Keratinocyte (primary cell): ENCODE measurements around the gene SDCCAG8. TPM values are rescaled to one million over a fixed set of nuclear protein-coding genes. Genes with fewer than 3 reads are reported as not detected.

Source experiments
- DNase-seq: peaks from one replicate; pipeline ENCODE4 v3.0.0-alpha.2; 2011; ENCODE audit warnings: low read depth, missing footprints, low spot score
- FAIRE-seq: peaks from 2 replicates; lab custom pipeline; 2011; peaks lifted over from hg19 to GRCh38; lab: Jason Lieb, UNC
- H2AFZ ChIP-seq: 2 replicates; pipeline ENCODE4 v1.6.0; 2012; ENCODE audit warnings: low read length, control low read depth, inconsistent platforms; ENCODE audit not compliant: control insufficient read depth
- H3K27ac ChIP-seq: 2 replicates; pipeline ENCODE4 v1.5.1; 2011; ENCODE audit warnings: low read length; ENCODE audit not compliant: control insufficient read depth, insufficient read depth
- H3K27me3 ChIP-seq: 3 replicates; pipeline ENCODE4 v1.6.0; 2011; ENCODE audit warnings: low read length; ENCODE audit not compliant: control insufficient read depth, insufficient read depth; ENCODE audit errors: extremely low read depth
- H3K36me3 ChIP-seq, 2 experiments: 2 replicates in 1 of 2; 3 replicates in 1 of 2; pipeline ENCODE4 v1.5.1; 2011; ENCODE audit warnings: low read length in 2 of 2, mild to moderate bottlenecking in 1 of 2; ENCODE audit not compliant: control insufficient read depth in 2 of 2, insufficient read depth in 2 of 2; ENCODE audit errors: extremely low read depth in 1 of 2
- H3K4me1 ChIP-seq: 3 replicates; pipeline ENCODE4 v1.5.1; 2011; ENCODE audit warnings: low read length; ENCODE audit not compliant: control insufficient read depth, insufficient read depth; ENCODE audit errors: extremely low read depth
- H3K4me2 ChIP-seq: 3 replicates; pipeline ENCODE4 v1.6.0; 2011; ENCODE audit warnings: low read depth, low read length; ENCODE audit not compliant: control insufficient read depth, insufficient read depth; ENCODE audit errors: extremely low read depth
- H3K4me3 ChIP-seq, 3 experiments: fragments of 200-600 bp in 1 of 3; sonication (generic) in 1 of 3; 2 replicates in 2 of 3; 3 replicates in 1 of 3; pipeline ENCODE4 v1.5.1; 2011 to 2016; ENCODE audit warnings: low read length in 3 of 3, mild to moderate bottlenecking in 3 of 3, control low read depth in 2 of 3, inconsistent platforms in 1 of 3, low read depth in 1 of 3, mixed read lengths in 1 of 3, mixed run types in 1 of 3, moderate library complexity in 1 of 3; ENCODE audit not compliant: control insufficient read depth in 2 of 3, insufficient read depth in 2 of 3; ENCODE audit errors: extremely low read depth in 1 of 3
- H3K79me2 ChIP-seq: 2 replicates; pipeline ENCODE4 v1.6.0; 2012; ENCODE audit warnings: low read length; ENCODE audit not compliant: control insufficient read depth, insufficient read depth
- H3K9ac ChIP-seq: 3 replicates; pipeline ENCODE4 v1.6.0; 2011; ENCODE audit warnings: low read length; ENCODE audit not compliant: control insufficient read depth, insufficient read depth; ENCODE audit errors: extremely low read depth
- H3K9me1 ChIP-seq: 3 replicates; pipeline ENCODE4 v1.6.0; 2011; ENCODE audit warnings: low read length; ENCODE audit not compliant: control insufficient read depth, insufficient read depth; ENCODE audit errors: extremely low read depth
- H3K9me3 ChIP-seq: 2 replicates; pipeline ENCODE4 v1.5.1; 2012; ENCODE audit warnings: low read depth, low read length; ENCODE audit not compliant: control insufficient read depth
- H4K20me1 ChIP-seq: 3 replicates; pipeline ENCODE4 v1.6.0; 2011; ENCODE audit warnings: low read length; ENCODE audit not compliant: control insufficient read depth, insufficient read depth; ENCODE audit errors: extremely low read depth
- EZH2 ChIP-seq: IDR thresholded peaks from one replicate; pipeline ENCODE4 v1.6.1; 2012; ENCODE audit warnings: inconsistent platforms, mild to moderate bottlenecking, low read length, moderate library complexity
- dilution Hi-C: fragments of 300-500 bp; cut with MboI; formaldehyde crosslinking; loops from one replicate; pipeline ENCODE4 v1.7.0; 2020; ENCODE audit warnings: low sequenced_read_pairs; ENCODE audit not compliant: extremely low pct_ligation_motif_present
- polyA plus RNA-seq, 5 experiments: library from polyadenylated mRNA; depleted of rRNA in 3 of 5; stranded (reverse) in 3 of 5; stranded (forward) in 1 of 5; unstranded in 1 of 5; fragments of >200 nt; gene quantifications; 1 replicate in 1 of 5; 2 replicates in 3 of 5; 3 replicates in 1 of 5; pipeline versions ENCODE4 v1.2.1 to v1.2.3, GENCODE V29; 2011 to 2012; ENCODE audit warnings: missing spikeins in 2 of 5, low read depth in 1 of 5, low replicate concordance in 1 of 5
- TF ChIP-seq, protein P1 (sequence below), 3 experiments: IDR thresholded peaks in 1 of 3; conservative IDR thresholded peaks in 1 of 3; optimal IDR thresholded peaks in 1 of 3; 2 replicates in 2 of 3; 3 replicates in 1 of 3; pipeline versions ENCODE3 to v1.5.1; 2011; ENCODE audit warnings: low read length in 3 of 3, mild to moderate bottlenecking in 3 of 3, moderate library complexity in 2 of 3, control low read depth in 1 of 3, inconsistent platforms in 1 of 3; ENCODE audit not compliant: insufficient read depth in 2 of 3; ENCODE audit errors: extremely low read depth in 1 of 3

SDCCAG8 gene
- polyA plus RNA-seq, 1 donor (not counting 4 experiments of a cell fraction or from before 2014, with no cell fraction given) = 61.6 TPM

DNA sequence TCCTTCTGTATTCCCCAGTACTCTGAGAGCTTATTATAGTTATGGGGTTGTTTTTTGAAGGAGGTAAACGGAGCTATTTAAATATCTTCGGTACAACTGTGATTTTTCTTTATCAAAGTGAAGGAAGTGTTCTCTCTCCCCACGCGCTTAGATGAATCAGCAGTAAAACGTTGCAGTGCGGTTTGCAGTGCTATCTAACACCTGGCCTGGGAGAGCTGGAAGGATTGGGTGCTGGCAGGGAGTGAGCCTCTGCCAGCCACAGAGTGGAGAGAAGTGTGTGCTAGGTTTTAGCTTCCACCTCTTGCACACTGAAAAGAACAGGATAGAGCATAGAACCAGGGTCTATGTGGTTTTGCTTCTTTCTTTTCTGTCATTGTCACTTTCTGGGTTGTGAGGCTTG lies 165.9 kb downstream of the SDCCAG8 start:
- no peaks in the 10 kb centered on the region for H3K9me3 ChIP-seq
- TF ChIP-seq, protein P1, sequence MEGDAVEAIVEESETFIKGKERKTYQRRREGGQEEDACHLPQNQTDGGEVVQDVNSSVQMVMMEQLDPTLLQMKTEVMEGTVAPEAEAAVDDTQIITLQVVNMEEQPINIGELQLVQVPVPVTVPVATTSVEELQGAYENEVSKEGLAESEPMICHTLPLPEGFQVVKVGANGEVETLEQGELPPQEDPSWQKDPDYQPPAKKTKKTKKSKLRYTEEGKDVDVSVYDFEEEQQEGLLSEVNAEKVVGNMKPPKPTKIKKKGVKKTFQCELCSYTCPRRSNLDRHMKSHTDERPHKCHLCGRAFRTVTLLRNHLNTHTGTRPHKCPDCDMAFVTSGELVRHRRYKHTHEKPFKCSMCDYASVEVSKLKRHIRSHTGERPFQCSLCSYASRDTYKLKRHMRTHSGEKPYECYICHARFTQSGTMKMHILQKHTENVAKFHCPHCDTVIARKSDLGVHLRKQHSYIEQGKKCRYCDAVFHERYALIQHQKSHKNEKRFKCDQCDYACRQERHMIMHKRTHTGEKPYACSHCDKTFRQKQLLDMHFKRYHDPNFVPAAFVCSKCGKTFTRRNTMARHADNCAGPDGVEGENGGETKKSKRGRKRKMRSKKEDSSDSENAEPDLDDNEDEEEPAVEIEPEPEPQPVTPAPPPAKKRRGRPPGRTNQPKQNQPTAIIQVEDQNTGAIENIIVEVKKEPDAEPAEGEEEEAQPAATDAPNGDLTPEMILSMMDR (optimal IDR thresholded peaks at IDR 0.05 in 1 of 3, IDR thresholded peaks at IDR 0.05 in 1 of 3, conservative IDR thresholded peaks at IDR 0.05 in 1 of 3; ENCODE audit: extremely low read depth in 1 of 3, insufficient read depth in 2 of 3, low read length in 3 of 3) = no peak
- dilution Hi-C loops = no loop called here
- DNase-seq = no peak
- no peaks in the 10 kb centered on the region for H3K9me1 ChIP-seq
- peak overlapping the region; percentile 87 for H3K4me2 ChIP-seq
- H3K4me3 ChIP-seq = peak overlapping the region in 2 of 3 experiments; percentile 21 to 53
- H3K4me1 ChIP-seq = peaks cover 11% of the 10 kb centered on the region
- no peaks in the 10 kb centered on the region for H3K36me3 ChIP-seq
- FAIRE-seq = peak; percentile 94
- no peaks in the 10 kb centered on the region for H3K27me3 ChIP-seq
- H2AFZ ChIP-seq = peak overlapping the region; percentile 75
- H3K79me2 ChIP-seq = no peaks in the 10 kb centered on the region
- H3K27ac ChIP-seq = peak overlapping the region; percentile 82
- H3K9ac ChIP-seq = peak overlapping the region; percentile 64
- H4K20me1 ChIP-seq = no peaks in the 10 kb centered on the region

GRCh38 chr1:243422362-243422761 lies 166.5 kb downstream of the SDCCAG8 start:
- TF ChIP-seq, protein P1 (optimal IDR thresholded peaks at IDR 0.05 in 1 of 3, IDR thresholded peaks at IDR 0.05 in 1 of 3, conservative IDR thresholded peaks at IDR 0.05 in 1 of 3; ENCODE audit: extremely low read depth in 1 of 3, insufficient read depth in 2 of 3, low read length in 3 of 3) = no peak
- TF ChIP-seq EZH2 = no peak
- Histone ChIP-seq H4K20me1 (no peaks in the 10 kb centered on the region), H3K9me3 (no peaks in the 10 kb centered on the region), H3K4me3 (no peak overlapping the region), H3K4me1 (peaks cover 11% of the 10 kb centered on the region), H3K9ac (no peak overlapping the region), H3K9me1 (no peaks in the 10 kb centered on the region), H3K27ac (peak overlapping the region; percentile 82), H3K36me3 (peaks cover 2 to 4% of the 10 kb centered on the region in 2 experiments), H2AFZ (no peak overlapping the region), H3K4me2 (no peak overlapping the region), H3K79me2 (no peaks in the 10 kb centered on the region), H3K27me3 (no peaks in the 10 kb centered on the region)
- DNase-seq = no peak
- dilution Hi-C loops = no loop called here
- no peak for FAIRE-seq
